MM.1S (cell line): ENCODE results near the gene DCXR.

Source experiments
- DNase-seq: peaks from one replicate; pipeline ENCODE4 v3.0.0-alpha.2; 2015
- H2AFZ ChIP-seq: fragments of 300-600 bp; sonication (generic); 2 replicates; pipeline ENCODE4 v1.6.0; 2016; ENCODE audit warnings: antibody characterized with exemption, low read length
- H3F3A ChIP-seq: fragments of 300-600 bp; sonication (generic); 2 replicates; pipeline ENCODE4 v1.6.1; 2016; ENCODE audit warnings: mild to moderate bottlenecking, antibody characterized with exemption, low read length, moderate library complexity, mixed read lengths; ENCODE audit not compliant: insufficient read depth
- H3K27ac ChIP-seq: fragments of 300-600 bp; sonication (generic); 2 replicates; pipeline ENCODE4 v1.5.1; 2016; ENCODE audit warnings: mild to moderate bottlenecking, low read length
- H3K27me3 ChIP-seq: fragments of 300-600 bp; sonication (generic); replicated peaks from 2 replicates; pipeline ENCODE4 v1.6.0; 2016; ENCODE audit warnings: low read length; ENCODE audit not compliant: insufficient read depth
- H3K36me3 ChIP-seq: fragments of 300-600 bp; sonication (generic); replicated peaks from 2 replicates; pipeline ENCODE4 v1.6.1; 2016; ENCODE audit warnings: mild to moderate bottlenecking, low read length, mixed read lengths; ENCODE audit not compliant: insufficient read depth
- H3K4me1 ChIP-seq: fragments of 300-600 bp; sonication (generic); 2 replicates; pipeline ENCODE4 v1.6.1; 2016; ENCODE audit warnings: low read length, mixed read lengths
- H3K4me2 ChIP-seq: fragments of 300-600 bp; sonication (generic); 2 replicates; pipeline ENCODE4 v1.6.0; 2016; ENCODE audit warnings: low read depth, low read length
- H3K4me3 ChIP-seq: fragments of 300-600 bp; sonication (generic); 2 replicates; pipeline ENCODE4 v1.5.1; 2016; ENCODE audit warnings: low read length, mixed read lengths
- H3K79me2 ChIP-seq: fragments of 300-600 bp; sonication (generic); 2 replicates; pipeline ENCODE4 v1.6.1; 2016; ENCODE audit warnings: mixed run types, low read length, mixed read lengths
- H3K9ac ChIP-seq: fragments of 300-600 bp; sonication (generic); 2 replicates; pipeline ENCODE4 v1.6.1; 2016; ENCODE audit warnings: low read length, mixed read lengths
- H3K9me2 ChIP-seq: fragments of 300-600 bp; sonication (generic); replicated peaks from 2 replicates; pipeline ENCODE4 v1.6.1; 2016; ENCODE audit warnings: mild to moderate bottlenecking, low read length, mixed read lengths; ENCODE audit not compliant: insufficient read depth
- H3K9me3 ChIP-seq: fragments of 300-600 bp; sonication (generic); replicated peaks from 2 replicates; pipeline ENCODE4 v1.6.1; 2016; ENCODE audit warnings: mild to moderate bottlenecking, low read length, mixed read lengths; ENCODE audit not compliant: insufficient read depth
- H4K20me1 ChIP-seq: fragments of 300-600 bp; sonication (generic); 2 replicates; pipeline ENCODE4 v1.6.1; 2016; ENCODE audit warnings: mild to moderate bottlenecking, low read length, moderate library complexity, mixed read lengths; ENCODE audit not compliant: insufficient read depth
- EZH2 ChIP-seq: fragments of 300-600 bp; sonication (generic); optimal IDR thresholded peaks from 2 replicates; pipeline ENCODE3; 2017; ENCODE audit warnings: low read depth, mild to moderate bottlenecking, antibody characterized with exemption, low read length, mixed read lengths
- EZH2phosphoT487 ChIP-seq: fragments of 300-600 bp; sonication (generic); IDR thresholded peaks from 2 replicates; pipeline ENCODE4 v1.6.1; 2018; ENCODE audit warnings: antibody characterized with exemption, low read length
- TF ChIP-seq, protein P1 (sequence below): fragments of 300-600 bp; sonication (generic); IDR thresholded peaks from 2 replicates; pipeline ENCODE4 v1.5.1; 2016; ENCODE audit warnings: antibody characterized with exemption, low read length, mixed read lengths

DCXR gene

DNA sequence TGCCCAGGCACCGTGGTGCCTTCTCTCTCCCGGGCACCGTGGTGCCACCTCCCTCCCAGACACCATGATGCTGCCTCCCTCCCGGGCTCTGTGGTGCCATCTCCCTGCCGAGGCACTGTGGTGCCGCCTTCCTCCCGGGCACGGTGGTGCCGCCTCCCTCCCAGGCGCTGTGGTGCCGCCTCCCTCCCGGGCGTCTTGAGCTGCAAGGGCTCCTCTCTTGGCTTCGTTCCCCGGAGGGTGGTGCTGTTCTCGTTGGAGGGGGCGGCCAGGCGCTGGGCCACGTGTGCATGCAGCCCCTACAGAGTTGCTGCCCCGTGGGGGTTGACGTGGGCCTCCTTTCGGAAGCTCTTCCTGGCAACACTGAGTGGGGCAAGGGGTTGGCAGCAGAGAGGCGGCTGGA is 23.1 kb downstream of the DCXR start:
- Histone ChIP-seq H3K9me3 (no peaks in the 10 kb centered on the region), H3K9ac (no peak overlapping the region), H3K27me3 (no peaks in the 10 kb centered on the region), H3F3A (no peaks in the 10 kb centered on the region), H4K20me1 (no peaks in the 10 kb centered on the region), H3K9me2 (no peaks in the 10 kb centered on the region), H3K36me3 (no peaks in the 10 kb centered on the region), H3K4me1 (no peaks in the 10 kb centered on the region), H3K4me2 (no peak overlapping the region), H3K79me2 (no peaks in the 10 kb centered on the region), H3K27ac (no peak overlapping the region), H3K4me3 (no peak overlapping the region), H2AFZ (no peak overlapping the region)
- no peak for DNase-seq
- TF ChIP-seq, protein P1, sequence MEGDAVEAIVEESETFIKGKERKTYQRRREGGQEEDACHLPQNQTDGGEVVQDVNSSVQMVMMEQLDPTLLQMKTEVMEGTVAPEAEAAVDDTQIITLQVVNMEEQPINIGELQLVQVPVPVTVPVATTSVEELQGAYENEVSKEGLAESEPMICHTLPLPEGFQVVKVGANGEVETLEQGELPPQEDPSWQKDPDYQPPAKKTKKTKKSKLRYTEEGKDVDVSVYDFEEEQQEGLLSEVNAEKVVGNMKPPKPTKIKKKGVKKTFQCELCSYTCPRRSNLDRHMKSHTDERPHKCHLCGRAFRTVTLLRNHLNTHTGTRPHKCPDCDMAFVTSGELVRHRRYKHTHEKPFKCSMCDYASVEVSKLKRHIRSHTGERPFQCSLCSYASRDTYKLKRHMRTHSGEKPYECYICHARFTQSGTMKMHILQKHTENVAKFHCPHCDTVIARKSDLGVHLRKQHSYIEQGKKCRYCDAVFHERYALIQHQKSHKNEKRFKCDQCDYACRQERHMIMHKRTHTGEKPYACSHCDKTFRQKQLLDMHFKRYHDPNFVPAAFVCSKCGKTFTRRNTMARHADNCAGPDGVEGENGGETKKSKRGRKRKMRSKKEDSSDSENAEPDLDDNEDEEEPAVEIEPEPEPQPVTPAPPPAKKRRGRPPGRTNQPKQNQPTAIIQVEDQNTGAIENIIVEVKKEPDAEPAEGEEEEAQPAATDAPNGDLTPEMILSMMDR, result no peak
- TF ChIP-seq EZH2, result no peak
- no peak for TF ChIP-seq EZH2phosphoT487

DNA sequence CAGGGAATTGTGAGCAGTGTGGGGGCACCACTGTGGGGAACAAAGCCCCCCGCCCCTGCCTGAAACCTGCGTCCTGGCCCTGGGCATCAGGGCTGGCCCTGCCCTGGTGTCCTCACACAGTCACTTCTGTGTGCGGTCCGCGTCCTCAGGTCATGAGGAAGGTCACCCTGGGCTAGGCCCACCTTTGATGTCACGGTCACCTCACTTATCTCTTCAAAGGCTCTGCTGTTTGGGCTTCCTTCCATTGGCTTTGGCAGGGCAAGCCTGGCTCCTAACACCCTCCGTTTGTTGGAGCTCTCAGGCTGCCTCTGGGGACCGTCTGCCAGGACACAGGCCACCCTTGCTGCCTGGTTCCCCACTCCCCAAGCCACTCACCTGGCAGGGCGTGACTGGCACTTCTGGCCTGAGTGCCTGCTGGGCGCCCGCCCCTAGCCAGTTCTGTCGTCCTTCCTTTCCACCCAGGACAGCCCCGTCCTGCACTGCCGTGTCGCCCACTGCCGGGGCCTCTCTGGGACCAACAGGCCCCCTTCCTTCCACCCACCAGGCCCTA is 23.6 kb downstream of the DCXR start:
- no peak for DNase-seq
- H3K79me2 ChIP-seq, result no peaks in the 10 kb centered on the region
- H3F3A ChIP-seq, result no peaks in the 10 kb centered on the region
- H3K4me3 ChIP-seq, result no peak overlapping the region
- H3K9me3 ChIP-seq, result no peaks in the 10 kb centered on the region
- no peaks in the 10 kb centered on the region for H3K9me2 ChIP-seq
- H4K20me1 ChIP-seq, result no peaks in the 10 kb centered on the region
- H3K27ac ChIP-seq, result no peak overlapping the region
- no peak overlapping the region for H3K4me2 ChIP-seq
- TF ChIP-seq, protein P1, result no peak
- TF ChIP-seq EZH2, result no peak
- TF ChIP-seq EZH2phosphoT487, result no peak
- H3K9ac ChIP-seq, result no peak overlapping the region
- H3K36me3 ChIP-seq, result no peaks in the 10 kb centered on the region
- no peaks in the 10 kb centered on the region for H3K27me3 ChIP-seq
- no peaks in the 10 kb centered on the region for H3K4me1 ChIP-seq
- H2AFZ ChIP-seq, result no peak overlapping the region

DNA sequence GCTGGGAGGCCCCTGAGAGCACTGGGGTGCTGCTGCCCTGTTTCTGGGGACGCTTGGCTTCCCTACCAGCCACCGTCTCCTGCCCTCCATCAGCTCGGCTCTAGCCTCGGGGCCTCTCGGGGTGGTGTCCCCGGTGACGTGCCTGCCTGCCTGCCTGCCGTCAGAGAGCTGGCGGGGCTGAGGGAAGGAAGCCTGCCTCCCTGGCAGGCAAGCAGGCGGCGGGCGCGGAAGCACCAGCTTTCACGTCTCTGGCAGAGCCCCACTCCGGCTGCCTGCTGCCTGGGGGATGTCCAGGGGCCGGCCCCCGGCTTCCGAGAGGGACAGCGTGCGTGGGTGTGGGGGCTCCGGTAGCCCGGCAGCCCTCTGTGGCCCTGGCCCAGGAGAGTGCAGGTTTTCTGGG is 24.2 kb downstream of the DCXR start:
- Histone ChIP-seq H3K9me2 (no peaks in the 10 kb centered on the region), H3K4me2 (no peak overlapping the region), H3K79me2 (no peaks in the 10 kb centered on the region), H3K4me1 (no peaks in the 10 kb centered on the region), H3K27ac (no peak overlapping the region), H3F3A (no peaks in the 10 kb centered on the region), H4K20me1 (no peaks in the 10 kb centered on the region), H2AFZ (no peak overlapping the region), H3K4me3 (no peak overlapping the region), H3K27me3 (no peaks in the 10 kb centered on the region), H3K36me3 (no peaks in the 10 kb centered on the region), H3K9me3 (no peaks in the 10 kb centered on the region), H3K9ac (no peak overlapping the region)
- TF ChIP-seq EZH2 (no peak), EZH2phosphoT487 (no peak)
- DNase-seq, result no peak

DNA sequence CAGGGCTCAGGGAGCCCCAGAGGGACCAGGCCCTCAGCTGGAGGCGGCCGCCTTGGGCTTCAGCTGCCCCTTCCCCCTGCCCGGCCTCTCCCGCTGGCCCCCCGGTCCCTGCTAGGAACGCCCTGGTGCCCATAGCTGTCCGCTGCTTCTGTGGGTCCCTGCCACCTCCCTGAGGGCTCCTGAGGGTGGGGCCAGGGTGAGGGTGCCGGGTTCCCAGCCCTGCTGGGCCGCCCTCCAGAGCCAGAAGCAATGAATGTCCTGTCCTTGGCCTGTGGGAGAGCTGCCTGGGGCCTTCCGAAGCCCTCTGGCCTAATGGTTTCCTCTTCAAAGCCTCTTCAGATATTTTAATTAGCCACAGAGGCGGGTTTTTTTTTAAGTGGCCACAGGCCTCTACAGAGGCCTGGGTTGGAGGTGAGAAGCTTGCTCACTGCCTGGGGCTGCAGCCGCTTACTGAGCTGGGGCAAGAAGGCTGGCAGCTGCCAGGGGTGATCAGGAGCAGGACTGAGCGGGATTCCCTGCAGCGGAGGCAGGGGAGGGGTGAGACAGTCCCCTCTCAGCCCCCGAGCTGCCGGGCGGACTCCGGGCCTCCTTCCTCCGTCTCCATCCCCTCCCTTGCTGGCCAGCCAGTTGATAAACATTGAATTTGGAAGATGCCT is 24.7 kb downstream of the DCXR start:
- Histone ChIP-seq H3K4me1 (no peaks in the 10 kb centered on the region), H3K9me2 (no peaks in the 10 kb centered on the region), H3K9me3 (no peaks in the 10 kb centered on the region), H3K27ac (no peak overlapping the region), H3K9ac (no peak overlapping the region), H3K36me3 (no peaks in the 10 kb centered on the region), H3K79me2 (no peaks in the 10 kb centered on the region), H2AFZ (no peak overlapping the region), H4K20me1 (no peaks in the 10 kb centered on the region), H3K4me2 (no peak overlapping the region), H3K4me3 (no peak overlapping the region), H3F3A (no peaks in the 10 kb centered on the region), H3K27me3 (no peaks in the 10 kb centered on the region)
- TF ChIP-seq EZH2 (no peak), EZH2phosphoT487 (no peak)
- TF ChIP-seq, protein P1, result no peak
- DNase-seq, result no peak
